ENCODE data around the gene RABGAP1L. TPM values are rescaled to one million over a fixed set of nuclear protein-coding genes. Genes with fewer than 3 reads are reported as not detected.

The RABGAP1L gene
- polyA plus RNA-seq, 3 donors = 35.2 to 75.3 (median 63.3) TPM

GRCh38 chr1:175013445-175013844 lies 854.1 kb downstream of the RABGAP1L start:
- no peak overlapping the region for H3K4me3 ChIP-seq (replicated peaks in 1 of 3; ENCODE audit: low read depth in 2 of 3, low read length in 3 of 3)
- H3K36me3 ChIP-seq (replicated peaks in 1 of 2; ENCODE audit: control insufficient read depth in 1 of 2, insufficient read depth in 2 of 2, low read length in 2 of 2) = peaks cover 87 to 100% of the 10 kb centered on the region in 2 donors
- no peaks in the 10 kb centered on the region for H3K4me1 ChIP-seq (ENCODE audit: control insufficient read depth in 1 of 2, insufficient read depth in 2 of 2, low read length in 2 of 2)
- no peak overlapping the region for H3K4me2 ChIP-seq (replicated peaks; ENCODE audit: extremely low read depth, low read length, poor library complexity, severe bottlenecking)
- no peaks in the 10 kb centered on the region for H3K4me1 Mint-ChIP-seq
- no CpG with 5 or more reads among the region's 1 CpG for WGBS (ENCODE audit: insufficient coverage)
- H2AFZ ChIP-seq (ENCODE audit: insufficient read depth, low read depth, low read length, poor library complexity, severe bottlenecking) = no peak overlapping the region
- H3K9ac ChIP-seq (ENCODE audit: insufficient read depth, low read length, poor library complexity, severe bottlenecking) = no peak overlapping the region
- no peak overlapping the region for H3K27ac Mint-ChIP-seq
- no peaks in the 10 kb centered on the region for H3K9me3 ChIP-seq (replicated peaks in 1 of 2; ENCODE audit: control insufficient read depth in 1 of 2, insufficient read depth in 1 of 2, low read length in 2 of 2)
- H3K79me2 ChIP-seq (ENCODE audit: insufficient read depth, low read length) = peaks cover 8% of the 10 kb centered on the region
- H3K27ac ChIP-seq (ENCODE audit: low read depth in 1 of 2, low read length in 2 of 2) = no peak overlapping the region
- no peaks in the 10 kb centered on the region for H3K9me3 Mint-ChIP-seq
- H3K27me3 Mint-ChIP-seq (ENCODE audit: low read depth in 3 of 3) = peaks cover 0 to 3% (median 0%) of the 10 kb centered on the region in 3 donors
- peaks cover 77 to 86% of the 10 kb centered on the region in 2 donors for H3K36me3 Mint-ChIP-seq
- DNase-seq = no peak
- H3K27me3 ChIP-seq (ENCODE audit: control insufficient read depth in 2 of 2, insufficient read depth in 2 of 2, low read length in 2 of 2) = no peaks in the 10 kb centered on the region
- intact Hi-C loops (cut with micrococcal nuclease) = no loop called here
- H4K20me1 ChIP-seq (ENCODE audit: insufficient read depth, low read length) = peaks cover 1% of the 10 kb centered on the region
- no peak for TF ChIP-seq CTCF (IDR thresholded peaks at IDR 0.05)
- H3K4me3 Mint-ChIP-seq = no peak overlapping the region

GRCh38 chr1:175015243-175015642 lies 855.9 kb downstream of the RABGAP1L start:
- Histone ChIP-seq H3K27ac (ENCODE audit: low read depth in 1 of 2, low read length in 2 of 2) (no peak overlapping the region), H4K20me1 (ENCODE audit: insufficient read depth, low read length) (no peaks in the 10 kb centered on the region), H3K4me3 (replicated peaks in 1 of 3; ENCODE audit: low read depth in 2 of 3, low read length in 3 of 3) (no peak overlapping the region), H3K79me2 (ENCODE audit: insufficient read depth, low read length) (peaks cover 8% of the 10 kb centered on the region), H3K4me1 (ENCODE audit: control insufficient read depth in 1 of 2, insufficient read depth in 2 of 2, low read length in 2 of 2) (peaks cover 4 to 8% of the 10 kb centered on the region in 2 donors), H3K4me2 (replicated peaks; ENCODE audit: extremely low read depth, low read length, poor library complexity, severe bottlenecking) (no peak overlapping the region), H3K9ac (ENCODE audit: insufficient read depth, low read length, poor library complexity, severe bottlenecking) (no peak overlapping the region), H3K27me3 (ENCODE audit: control insufficient read depth in 2 of 2, insufficient read depth in 2 of 2, low read length in 2 of 2) (no peaks in the 10 kb centered on the region), H3K36me3 (replicated peaks in 1 of 2; ENCODE audit: control insufficient read depth in 1 of 2, insufficient read depth in 2 of 2, low read length in 2 of 2) (peaks cover 74 to 82% of the 10 kb centered on the region in 2 donors), H2AFZ (ENCODE audit: insufficient read depth, low read depth, low read length, poor library complexity, severe bottlenecking) (no peak overlapping the region), H3K9me3 (replicated peaks in 1 of 2; ENCODE audit: control insufficient read depth in 1 of 2, insufficient read depth in 1 of 2, low read length in 2 of 2) (no peaks in the 10 kb centered on the region)
- Mint-ChIP-seq H3K4me1 (peaks cover 10% of the 10 kb centered on the region), H3K27ac (peak overlapping the region in 2 of 7 donors; percentile 30 to 33), H3K27me3 (ENCODE audit: low read depth in 3 of 3) (peaks cover 0 to 3% (median 0%) of the 10 kb centered on the region in 3 donors), H3K9me3 (no peaks in the 10 kb centered on the region), H3K36me3 (peaks cover 65 to 70% of the 10 kb centered on the region in 2 donors), H3K4me3 (no peak overlapping the region)
- TF ChIP-seq CTCF (IDR thresholded peaks at IDR 0.05) = no peak
- WGBS (ENCODE audit: insufficient coverage) = 100% methylated on average over 2 of the region's 4 CpGs
- no peak for DNase-seq
- intact Hi-C loops (cut with micrococcal nuclease) = no loop called here

All from CD14-positive monocyte (primary cell).